HG03378 (cell line): ENCODE results near the gene EMCN.
"Not testable (repeated sequence)": the region's sequence is repeated elsewhere in the genome, so short reads cannot be mapped to it uniquely, and the experiment has no call there.

ENCODE experiments used
- ATAC-seq: cut with Tn5 transposase; IDR thresholded peaks from one replicate; pipeline ENCODE4 v1.9.1; 2021; ENCODE audit warnings: mild to moderate bottlenecking, moderate library complexity; ENCODE audit not compliant: unreplicated experiment

EMCN gene, protein sequence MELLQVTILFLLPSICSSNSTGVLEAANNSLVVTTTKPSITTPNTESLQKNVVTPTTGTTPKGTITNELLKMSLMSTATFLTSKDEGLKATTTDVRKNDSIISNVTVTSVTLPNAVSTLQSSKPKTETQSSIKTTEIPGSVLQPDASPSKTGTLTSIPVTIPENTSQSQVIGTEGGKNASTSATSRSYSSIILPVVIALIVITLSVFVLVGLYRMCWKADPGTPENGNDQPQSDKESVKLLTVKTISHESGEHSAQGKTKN

DNA sequence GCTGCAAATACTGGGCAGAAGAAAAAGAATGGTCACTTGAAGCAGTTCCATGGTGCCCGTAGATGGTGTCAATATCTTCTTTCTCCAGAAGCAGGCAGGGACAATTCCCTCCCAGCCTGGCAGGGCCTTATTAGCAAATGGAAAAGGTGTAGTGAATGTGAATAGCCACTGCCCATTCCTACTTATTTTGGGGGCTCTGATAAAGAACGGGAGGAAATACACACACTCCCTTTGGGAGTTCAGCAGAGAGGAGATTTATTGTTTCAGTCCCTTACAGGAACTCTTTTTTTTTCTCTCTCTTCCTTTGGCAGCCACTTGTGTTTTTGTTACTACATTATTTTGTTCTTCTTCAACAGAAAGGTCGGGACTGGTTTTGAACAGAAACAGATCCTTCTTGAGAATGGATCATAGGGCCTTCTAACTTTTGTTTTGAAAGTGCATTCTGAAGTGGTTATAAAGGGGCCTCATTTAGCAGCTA lies at the start of gene EMCN:
Gene EMCN, minus strand, starts transcription at position 159 of the 478 bp plus-strand sequence. Its CDS starts 108 bp downstream, at position 51.
- no peak for ATAC-seq

DNA sequence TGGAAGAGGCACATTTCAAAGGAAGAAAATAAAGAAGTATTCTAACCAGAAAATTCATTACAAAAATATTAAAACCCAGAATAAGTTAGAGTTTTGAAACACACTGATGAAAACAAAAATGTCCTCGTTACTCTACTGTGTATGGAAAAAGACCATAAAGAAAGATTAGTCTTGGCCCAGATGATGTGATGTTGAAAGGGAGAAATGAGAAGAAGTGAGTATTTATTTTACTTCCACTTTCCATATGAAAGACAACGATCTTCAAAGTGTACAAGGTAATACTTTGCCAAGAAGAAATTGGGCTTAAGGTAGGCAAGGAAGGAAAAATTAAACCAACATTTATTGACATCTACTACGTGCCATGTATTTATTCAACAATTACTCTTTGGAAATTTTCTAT lies 48.6 kb upstream of the EMCN start:
- no peak for ATAC-seq

DNA sequence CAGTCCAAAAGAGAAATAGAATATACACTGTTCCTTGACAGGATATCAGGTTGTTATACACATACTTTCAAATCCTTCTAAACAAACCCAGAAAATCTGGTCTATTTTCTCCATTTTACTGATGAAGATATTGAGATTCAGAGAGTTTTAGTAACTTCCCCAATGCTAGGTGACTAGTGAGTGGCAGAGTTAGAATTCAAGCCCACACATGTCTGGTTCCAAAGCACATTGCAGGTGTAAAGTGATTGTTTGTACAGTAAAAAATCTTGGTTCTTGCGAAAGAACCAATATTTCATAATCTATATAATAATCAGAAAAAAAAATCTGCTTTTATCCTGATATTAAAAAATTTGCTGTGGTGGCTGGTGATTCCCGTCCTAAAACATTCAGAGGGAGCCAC lies 39.5 kb upstream of the EMCN start:
- no peak for ATAC-seq

DNA sequence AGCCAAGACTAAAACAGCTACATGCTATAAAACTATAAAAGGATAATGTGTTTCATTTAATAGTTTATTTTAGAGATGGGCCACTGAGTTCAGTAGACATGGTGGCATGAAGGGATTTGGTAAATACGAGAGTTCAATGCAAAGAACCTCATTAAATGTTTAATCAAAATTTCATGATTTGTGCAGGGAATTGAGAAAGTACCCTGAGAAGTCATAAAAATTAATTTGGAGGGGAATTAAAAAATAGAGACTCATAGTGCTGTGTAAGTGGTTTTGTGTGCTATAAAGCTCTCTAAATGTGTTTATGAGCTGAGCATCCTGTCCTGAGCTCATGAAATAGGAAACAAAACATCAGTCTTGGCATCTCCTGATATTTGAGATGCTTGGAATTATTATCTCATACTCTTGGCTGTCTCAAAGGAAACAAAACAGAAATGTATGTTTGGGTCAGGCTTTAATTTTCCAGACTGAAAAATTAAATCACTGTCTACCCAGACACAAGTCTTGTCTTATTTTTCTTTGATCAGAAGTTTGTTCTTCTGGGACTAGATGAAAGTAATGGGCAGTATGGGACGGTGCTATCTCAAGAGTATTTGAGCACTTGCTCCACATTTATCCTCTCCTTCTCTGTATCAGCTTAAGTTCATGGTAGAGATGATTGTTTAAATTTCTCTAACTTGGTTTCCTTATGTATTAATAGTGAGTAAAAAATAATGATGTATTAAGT lies 38.0 kb upstream of the EMCN start:
- no peak for ATAC-seq

DNA sequence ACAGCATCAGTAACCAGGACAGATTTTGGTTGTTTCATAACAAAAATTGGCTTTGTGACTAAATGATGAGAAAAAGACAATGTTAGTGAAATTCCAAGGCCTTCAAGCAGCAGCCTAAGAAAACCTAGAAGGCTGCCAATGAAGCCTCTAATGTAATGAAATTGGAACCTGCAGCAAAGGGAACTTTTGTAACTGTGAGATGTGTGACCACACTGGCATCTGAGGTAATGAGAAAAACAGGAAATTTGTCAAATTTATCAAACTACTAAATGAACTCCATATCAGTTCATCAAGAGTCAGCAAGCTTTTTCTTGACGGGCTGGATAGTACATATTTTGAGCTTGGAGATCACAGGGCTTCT lies 30.4 kb upstream of the EMCN start:
- ATAC-seq, result no peak

DNA sequence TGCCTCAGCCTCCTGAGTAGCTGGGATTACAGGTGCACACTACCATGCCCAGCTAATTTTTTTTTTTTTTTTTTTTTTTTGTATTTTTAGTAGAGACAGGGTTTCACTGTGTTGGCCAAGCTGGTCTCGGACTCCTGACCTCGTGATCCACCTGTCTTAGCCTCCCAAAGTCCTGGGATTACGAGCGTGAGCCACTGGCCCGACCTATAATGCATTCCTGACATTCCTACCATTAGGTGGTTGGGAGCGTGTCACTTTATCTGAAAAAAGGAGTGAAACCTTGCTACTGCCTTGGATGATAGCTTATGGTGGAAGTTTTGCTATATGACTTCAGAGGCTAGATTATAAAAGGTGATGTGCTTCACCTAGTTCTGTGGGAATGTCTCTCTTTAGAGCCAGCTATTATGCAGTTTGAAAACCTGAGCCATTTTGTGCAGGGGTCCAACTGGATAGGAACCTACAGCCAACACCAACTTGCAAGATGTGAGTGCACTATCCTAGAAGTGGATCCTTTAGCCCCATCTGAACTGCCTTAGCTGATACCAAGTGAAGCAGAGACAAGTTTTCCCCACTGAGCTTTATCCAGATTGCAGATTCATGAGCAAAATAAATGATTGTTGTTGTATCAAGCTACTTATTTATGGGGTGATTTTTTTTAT lies 29.8 kb upstream of the EMCN start:
- ATAC-seq, result no peak

DNA sequence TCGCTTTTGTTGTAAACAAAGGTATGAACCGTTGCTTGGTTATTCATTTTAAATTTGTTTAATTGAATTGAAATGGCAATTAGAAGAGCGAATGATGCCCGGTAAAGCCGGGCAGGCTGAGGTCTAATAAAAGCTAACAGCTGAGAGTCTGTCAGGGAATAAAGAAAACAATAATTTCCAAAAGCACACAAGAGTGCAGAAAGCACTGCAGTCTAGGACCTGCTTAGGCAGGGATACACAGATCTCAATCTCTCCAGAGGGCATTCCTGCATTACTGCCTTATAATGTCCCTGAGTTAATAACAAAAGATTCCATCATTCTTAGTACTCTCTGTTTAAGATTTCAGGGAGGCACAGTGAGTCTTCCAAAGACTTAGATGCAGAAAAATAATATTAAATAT lies 27.6 kb upstream of the EMCN start:
- no peak for ATAC-seq

DNA sequence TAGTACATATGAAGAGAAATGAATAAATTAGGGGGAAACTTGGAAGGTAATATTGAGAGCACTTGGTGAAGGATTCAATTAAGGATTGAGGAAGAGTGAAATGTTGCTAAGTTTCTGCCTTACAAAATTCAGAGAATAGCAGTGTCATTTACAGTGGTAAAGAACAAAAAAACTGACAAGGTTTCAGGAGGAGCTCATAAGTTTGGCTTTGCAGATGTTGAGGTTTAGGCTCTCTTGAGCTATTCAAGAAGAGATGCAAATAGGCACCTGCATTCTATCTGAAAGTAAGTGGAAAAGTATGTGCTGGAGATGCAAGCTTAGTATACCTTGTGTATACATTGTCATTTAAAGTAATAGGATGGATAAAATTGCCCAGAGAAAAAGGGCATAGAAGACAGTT lies 22.3 kb upstream of the EMCN start:
- no peak for ATAC-seq

DNA sequence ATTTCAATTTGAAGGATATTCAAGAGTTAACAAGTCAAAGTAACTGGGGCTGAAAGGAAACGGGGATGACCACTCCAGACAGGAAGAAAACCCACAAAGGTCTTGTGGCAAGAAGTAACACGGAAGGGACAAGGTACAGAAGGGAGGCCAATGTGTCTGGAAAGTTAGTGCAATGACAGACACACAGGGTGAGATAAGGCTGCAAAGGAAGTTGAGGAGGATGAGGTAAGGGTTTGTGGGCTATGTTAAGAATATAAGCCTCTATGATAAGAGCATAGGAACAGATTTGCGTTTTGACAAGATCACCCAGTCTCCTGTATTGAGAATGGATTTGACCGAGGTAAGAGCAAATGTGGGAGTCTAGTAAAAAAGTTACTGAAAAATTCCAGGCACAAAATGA lies 21.9 kb upstream of the EMCN start:
- ATAC-seq, result no peak

DNA sequence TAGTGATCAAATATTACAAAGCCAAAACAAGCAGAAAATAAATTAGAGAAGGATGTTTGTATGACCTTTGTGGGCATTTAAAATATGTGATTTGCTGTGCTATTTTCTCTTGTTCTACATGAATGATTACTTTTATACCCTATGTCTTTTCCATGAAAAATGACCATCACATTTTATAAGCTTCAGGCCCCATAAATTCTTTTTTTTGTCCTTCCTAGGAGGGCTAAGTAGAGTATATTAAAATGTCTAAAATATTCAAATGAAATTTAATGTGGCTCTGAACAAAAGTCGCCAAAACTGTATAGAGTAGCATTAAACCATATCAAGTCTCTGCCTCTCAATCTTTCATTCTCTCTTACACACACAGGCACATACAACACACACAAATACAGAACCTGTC lies 15.9 kb upstream of the EMCN start:
- ATAC-seq, result no peak

DNA sequence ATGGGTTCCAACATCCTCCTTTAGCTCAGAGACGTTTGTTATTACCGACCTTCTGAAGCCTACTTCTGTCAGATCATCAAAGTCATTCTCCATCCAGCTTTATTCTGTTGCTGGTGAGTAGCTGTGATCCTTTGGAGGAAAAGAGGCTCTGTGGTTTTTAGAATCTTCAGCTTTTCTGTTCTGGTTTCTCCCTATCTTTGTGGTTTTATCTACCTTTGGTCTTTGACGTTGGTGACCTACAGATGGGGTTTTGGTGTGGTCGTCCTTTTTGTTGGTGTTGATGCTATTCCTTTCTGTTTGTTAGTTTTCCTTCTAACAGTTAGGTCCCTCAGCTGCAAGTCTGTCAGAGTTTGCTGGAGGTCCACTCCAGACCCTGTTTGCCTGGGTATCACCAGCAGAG lies 12.3 kb upstream of the EMCN start:
- not testable (repeated sequence) for ATAC-seq

DNA sequence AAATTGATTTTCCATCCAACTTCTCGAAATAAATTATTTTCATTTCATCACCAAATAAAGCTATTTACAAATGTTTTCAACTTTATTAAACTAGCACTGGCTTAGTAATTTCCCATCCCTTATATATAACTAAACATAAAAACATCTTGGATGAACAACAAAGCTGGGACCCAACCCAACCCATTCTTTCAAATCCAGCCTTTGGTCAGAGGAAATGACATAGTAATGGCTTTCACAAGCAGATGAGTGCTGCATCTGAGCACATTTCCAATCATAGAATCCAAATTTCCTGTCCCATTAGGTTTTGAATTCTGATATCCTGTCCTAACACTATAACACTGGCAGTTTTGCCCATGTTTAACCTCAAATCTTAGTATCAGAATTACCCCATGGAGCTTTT lies 7.9 kb upstream of the EMCN start:
- no peak for ATAC-seq

DNA sequence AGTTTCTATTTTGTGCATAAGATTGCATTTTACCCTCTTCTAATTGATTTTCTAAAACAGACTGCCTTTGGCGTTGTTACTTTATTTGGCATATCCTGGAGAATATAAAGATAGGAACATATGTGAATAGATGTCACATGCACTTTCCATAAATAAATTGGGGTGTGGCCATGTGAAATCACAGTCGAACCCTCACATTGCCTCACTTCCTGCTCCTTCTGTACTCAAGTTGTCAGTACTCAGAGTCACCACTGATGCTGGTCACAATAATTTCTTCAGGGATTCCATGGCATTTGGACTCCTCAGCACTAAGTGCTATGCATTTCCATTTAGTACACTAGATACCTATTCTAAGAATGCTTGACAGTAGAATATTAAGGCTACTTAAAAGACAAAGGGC lies 1.4 kb upstream of the EMCN start:
- ATAC-seq, result no peak

DNA sequence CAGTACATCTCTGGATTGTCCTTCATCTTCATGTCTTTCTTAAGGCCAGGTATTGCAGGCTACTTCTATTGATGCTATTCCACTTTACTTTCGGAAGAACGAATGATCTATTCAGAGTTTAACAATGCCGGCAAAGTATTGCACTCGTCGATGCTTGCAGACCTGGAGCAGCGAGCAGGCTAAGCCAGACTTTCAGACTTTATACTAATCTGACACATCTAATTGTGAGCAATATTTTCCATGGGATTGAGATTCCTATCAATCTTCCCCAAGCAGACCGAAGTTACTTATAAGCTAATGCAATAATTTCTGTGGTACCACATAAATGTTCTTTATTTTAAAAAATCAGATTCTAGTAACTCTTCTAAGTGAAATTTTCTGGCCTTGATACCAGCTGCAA lies 1.6 kb downstream of the EMCN start:
- ATAC-seq, result no peak

DNA sequence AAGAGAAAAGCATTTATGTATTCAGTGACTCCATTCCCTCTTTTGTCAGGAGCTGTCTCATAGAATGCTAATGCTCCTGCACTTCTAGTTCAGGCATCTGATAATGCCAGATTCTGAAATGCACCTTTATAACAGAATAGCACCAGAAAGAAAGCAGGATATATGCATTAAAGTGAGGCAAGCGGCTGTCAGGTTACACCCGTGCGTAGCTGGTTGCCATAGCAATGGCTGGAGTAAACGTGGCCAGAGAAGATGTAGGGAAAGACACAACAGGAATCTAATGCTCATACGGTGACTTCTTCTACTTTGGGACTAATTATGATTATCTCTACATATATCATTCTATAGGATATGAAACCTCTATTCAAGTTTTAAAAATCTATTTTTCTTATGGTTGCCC lies 5.9 kb downstream of the EMCN start:
- no peak for ATAC-seq

DNA sequence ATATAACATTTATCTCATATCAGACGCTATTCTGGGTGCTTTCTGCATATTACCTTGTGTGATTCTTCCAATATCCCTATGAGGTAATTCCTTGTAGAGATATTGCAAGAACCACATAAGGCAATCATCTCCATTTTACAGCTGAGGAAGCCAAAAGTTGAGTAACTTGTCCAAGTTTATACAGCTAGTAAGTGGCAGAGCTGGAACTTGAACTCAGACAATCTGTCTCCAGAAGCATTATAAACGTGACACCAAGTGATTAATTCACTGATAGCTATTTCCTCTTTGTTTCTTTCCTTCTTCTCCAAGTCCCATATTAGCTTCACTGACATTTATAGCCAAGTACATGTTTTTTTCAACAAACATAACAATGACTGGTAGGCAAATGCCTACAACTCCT lies 7.3 kb downstream of the EMCN start:
- ATAC-seq, result no peak

DNA sequence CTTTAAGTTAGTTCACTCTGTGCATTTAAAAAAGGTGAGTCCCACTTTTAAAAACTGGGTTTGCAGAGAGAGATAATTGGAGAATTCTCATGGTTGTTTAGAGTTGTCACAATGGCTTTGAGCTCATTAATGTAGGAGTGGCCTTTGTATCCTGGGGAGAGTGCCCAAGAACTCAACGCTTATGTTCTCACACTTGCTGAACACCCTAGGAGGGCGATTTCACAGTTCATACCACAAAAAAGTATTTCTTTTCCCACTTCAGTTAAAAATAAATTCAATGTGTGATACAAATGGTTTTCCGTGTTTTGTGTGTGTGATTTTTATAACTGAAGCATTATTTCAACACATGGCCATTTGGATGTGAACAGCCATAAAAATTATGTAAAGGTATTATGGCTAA lies 8.4 kb downstream of the EMCN start:
- no peak for ATAC-seq

DNA sequence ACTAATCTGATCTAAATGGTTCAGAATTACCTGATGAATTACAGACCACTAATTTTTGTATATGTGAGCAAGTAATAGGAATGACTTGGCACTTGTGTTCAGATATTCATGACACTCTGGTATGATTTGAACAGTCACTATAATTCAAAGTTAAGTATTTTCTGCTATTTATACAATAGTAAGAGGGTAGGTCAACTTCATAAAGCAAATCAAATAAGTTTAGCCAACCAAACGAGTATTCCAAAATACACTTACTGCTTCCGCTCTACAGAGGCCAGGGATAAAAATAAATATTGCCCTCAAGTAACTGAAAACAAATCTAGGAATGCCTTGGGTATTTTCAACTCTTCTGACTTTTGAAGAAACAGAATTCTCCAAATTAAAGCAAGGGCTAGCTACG lies 9.1 kb downstream of the EMCN start:
- no peak for ATAC-seq

DNA sequence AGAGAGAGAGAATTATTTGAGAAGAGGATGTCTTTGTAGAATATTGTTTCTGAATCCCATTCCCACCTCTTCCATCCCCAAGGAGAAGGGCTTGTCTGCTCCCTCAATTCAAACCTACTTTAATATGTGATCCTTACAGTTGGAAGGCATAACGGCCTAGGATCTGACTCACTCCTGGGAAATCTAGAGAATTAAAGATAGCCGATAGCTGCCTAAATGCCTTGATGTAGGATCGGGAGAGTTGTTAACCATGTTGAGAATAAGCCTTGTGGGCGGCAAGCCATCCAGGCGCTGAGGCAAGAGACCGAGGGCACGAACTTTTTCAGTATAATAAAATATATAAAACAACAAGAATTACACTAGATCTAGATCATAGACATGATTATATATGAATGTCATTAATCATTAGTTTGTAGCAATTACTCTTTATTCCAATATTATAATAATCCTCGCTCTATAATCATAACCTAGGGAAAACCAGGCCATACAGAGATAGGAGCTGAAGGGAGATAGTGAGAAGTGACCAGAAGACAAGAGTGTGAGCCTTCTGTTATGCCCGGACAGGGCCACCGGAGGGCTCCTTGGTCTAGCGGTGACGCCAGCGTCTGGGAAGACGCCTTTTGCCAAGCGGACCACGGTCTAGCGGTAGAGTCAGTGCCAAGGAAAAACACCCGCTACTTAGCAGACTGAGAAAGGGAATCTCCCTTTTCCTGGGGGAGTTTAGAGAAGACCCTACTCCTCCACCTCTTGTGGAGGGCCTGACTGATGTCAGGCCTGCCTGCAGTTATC lies 13.5 kb downstream of the EMCN start:
- ATAC-seq, result no peak

DNA sequence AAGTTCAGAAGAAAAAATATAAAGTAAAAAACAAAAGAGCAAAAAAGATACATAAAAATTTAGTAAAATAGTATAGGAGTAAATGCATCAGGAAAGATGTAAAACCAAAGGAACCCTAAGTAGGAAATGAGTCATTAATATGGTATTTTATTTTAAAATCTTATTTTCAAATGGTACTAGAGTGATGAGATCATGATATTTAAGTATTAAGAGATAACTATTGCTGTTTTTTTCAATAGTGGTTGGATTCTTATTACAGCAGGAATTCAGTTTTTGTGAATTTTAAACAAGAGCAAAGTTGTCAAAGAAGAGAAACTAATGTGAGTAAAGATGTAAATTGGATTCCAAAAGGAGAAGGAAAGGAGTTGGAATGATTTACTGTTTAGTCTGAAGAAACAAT lies 20.0 kb downstream of the EMCN start:
- no peak for ATAC-seq

DNA sequence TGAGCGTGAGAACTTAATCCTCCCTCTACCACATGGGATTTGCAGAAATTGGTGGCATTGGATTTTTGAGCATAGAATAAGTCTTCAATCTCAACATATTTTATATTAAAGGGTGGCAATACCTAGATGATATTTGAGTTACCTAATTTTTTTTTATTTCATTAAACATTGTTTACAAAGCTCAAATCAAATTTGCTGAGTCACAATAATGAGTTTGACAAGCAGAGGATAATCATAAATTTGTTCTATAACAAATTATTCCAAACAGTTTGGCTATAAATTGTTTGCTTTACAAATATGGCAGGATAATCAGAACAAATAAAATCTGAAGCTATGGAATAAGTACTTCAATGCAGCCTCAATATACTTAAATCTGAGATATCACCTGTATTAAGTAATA lies 22.7 kb downstream of the EMCN start:
- no peak for ATAC-seq
